Testis (tissue), 2 donors: ENCODE results near the gene ANO2.

Source experiments
- CTCF ChIP-seq, 3 experiments: fragments of 450-650 bp in 2 of 3; fragments of 200-600 bp in 1 of 3; sonication (generic) in 1 of 3; IDR thresholded peaks; one replicate each; pipeline ENCODE4 v1.5.1; 2016 to 2019; ENCODE audit warnings: antibody characterized with exemption in 3 of 3, mild to moderate bottlenecking in 2 of 3, moderate library complexity in 1 of 3
- POLR2A ChIP-seq: fragments of 450-650 bp; IDR thresholded peaks from one replicate; pipeline ENCODE4 v1.6.1; 2017; ENCODE audit warnings: antibody characterized with exemption, mild to moderate bottlenecking, moderate library complexity

GRCh38 chr12:5963515-5963914, 18.5 kb upstream of the ANO2 start:
- no peak for TF ChIP-seq CTCF (IDR thresholded peaks at IDR 0.05)
- TF ChIP-seq POLR2A: no peak
